WERI-Rb-1 (cell line): ENCODE data around the gene OR7A5.

ENCODE experiments used
- DNase-seq: peaks from one replicate; pipeline ENCODE4 v3.0.0-alpha.2; 2020
- H3K27ac ChIP-seq: fragments of 250-450 bp; sonication (Bioruptor Pico); 2 replicates; pipeline ENCODE4 v1.5.1; 2020; ENCODE audit warnings: mild to moderate bottlenecking, moderate library complexity
- H3K27me3 ChIP-seq: fragments of 250-450 bp; sonication (Bioruptor Pico); 2 replicates; pipeline ENCODE4 v1.5.1; 2021; ENCODE audit warnings: mild to moderate bottlenecking, low read depth, moderate library complexity; ENCODE audit not compliant: insufficient read depth, severe bottlenecking
- H3K36me3 ChIP-seq: fragments of 250-450 bp; sonication (Bioruptor Pico); 2 replicates; pipeline ENCODE4 v1.5.1; 2020; ENCODE audit warnings: mild to moderate bottlenecking, moderate library complexity
- H3K4me3 ChIP-seq: 2 replicates; pipeline ENCODE4 v1.5.1; 2011; ENCODE audit warnings: low read depth, mild to moderate bottlenecking, control low read depth, low read length
- H3K9me3 ChIP-seq: fragments of 250-450 bp; sonication (Bioruptor Pico); 2 replicates; pipeline ENCODE4 v1.5.1; 2021; ENCODE audit warnings: mild to moderate bottlenecking, moderate library complexity; ENCODE audit not compliant: severe bottlenecking
- TF ChIP-seq, protein P1 (sequence below): IDR thresholded peaks from 2 replicates; pipeline ENCODE4 v1.5.1; 2011; ENCODE audit warnings: low read depth, mild to moderate bottlenecking, control low read depth, inconsistent platforms, low read length

OR7A5 gene

DNA sequence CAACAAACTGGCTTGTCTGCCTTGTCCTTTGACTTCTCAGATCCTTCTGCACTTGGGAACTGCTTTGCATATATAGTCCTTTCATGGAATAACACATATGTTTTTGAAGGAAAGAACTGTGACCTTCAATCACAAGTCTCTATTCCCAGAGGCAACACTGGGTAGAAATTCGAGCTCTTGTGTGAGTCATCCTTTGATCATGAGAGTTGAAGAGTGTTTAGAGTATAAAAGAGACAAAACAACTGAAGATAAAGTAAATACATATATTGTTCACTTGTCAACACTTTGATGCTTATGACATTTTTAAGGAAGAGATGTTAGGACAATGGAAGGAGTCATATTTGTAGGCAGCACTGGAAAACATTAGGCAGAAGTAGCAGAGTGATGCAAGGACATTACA lies 5.2 kb upstream of the OR7A5 start:
- Histone ChIP-seq H3K4me3 (no peak overlapping the region), H3K27me3 (peaks cover 70% of the 10 kb centered on the region), H3K27ac (no peak overlapping the region), H3K9me3 (peaks cover 5% of the 10 kb centered on the region), H3K36me3 (no peaks in the 10 kb centered on the region)
- no peak for DNase-seq
- TF ChIP-seq, protein P1, sequence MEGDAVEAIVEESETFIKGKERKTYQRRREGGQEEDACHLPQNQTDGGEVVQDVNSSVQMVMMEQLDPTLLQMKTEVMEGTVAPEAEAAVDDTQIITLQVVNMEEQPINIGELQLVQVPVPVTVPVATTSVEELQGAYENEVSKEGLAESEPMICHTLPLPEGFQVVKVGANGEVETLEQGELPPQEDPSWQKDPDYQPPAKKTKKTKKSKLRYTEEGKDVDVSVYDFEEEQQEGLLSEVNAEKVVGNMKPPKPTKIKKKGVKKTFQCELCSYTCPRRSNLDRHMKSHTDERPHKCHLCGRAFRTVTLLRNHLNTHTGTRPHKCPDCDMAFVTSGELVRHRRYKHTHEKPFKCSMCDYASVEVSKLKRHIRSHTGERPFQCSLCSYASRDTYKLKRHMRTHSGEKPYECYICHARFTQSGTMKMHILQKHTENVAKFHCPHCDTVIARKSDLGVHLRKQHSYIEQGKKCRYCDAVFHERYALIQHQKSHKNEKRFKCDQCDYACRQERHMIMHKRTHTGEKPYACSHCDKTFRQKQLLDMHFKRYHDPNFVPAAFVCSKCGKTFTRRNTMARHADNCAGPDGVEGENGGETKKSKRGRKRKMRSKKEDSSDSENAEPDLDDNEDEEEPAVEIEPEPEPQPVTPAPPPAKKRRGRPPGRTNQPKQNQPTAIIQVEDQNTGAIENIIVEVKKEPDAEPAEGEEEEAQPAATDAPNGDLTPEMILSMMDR = no peak

DNA sequence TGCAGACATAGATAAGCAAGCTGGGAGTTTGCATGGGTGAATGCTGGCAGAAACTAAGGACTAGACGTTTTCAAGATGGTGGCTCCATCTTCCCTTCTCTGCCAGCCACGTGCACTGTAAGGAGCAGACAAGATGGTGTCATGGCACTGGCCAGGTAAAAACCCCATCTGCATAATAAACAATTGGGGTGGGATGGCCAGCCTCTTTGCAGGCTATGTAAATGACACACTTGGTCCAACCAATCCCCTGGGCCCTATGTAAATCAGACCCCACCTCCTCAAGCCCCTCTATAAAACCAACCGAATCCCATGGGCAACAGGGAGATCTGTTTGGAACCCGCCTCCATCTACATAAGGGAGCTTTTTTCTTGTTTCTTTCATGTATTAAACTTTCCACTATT lies 2.4 kb upstream of the OR7A5 start:
- no peaks in the 10 kb centered on the region for H3K36me3 ChIP-seq
- TF ChIP-seq, protein P1 = no peak
- H3K4me3 ChIP-seq = no peak overlapping the region
- peaks cover 5% of the 10 kb centered on the region for H3K9me3 ChIP-seq
- H3K27ac ChIP-seq = no peak overlapping the region
- no peak for DNase-seq
- peaks cover 83% of the 10 kb centered on the region for H3K27me3 ChIP-seq

DNA sequence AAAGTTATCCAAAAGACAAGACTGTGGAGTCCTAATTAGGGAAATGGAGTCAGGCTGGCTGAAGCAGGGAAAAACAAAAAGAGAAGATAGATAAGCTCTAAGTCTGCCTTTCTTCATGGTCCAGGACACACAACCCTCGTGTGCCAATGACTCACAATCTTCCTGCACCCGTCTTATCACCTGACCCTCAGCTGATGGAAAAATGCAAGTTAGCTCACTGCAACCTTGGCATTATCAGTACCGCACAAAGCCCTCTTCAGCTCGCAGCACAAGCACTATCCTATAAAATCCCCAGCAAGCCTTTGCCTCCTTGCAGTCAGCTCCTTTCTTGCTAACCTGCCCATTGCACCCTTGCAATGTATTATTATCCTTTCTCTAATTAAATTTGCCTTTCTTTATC lies 4.3 kb downstream of the OR7A5 start:
- no peak for DNase-seq
- TF ChIP-seq, protein P1 = no peak

DNA sequence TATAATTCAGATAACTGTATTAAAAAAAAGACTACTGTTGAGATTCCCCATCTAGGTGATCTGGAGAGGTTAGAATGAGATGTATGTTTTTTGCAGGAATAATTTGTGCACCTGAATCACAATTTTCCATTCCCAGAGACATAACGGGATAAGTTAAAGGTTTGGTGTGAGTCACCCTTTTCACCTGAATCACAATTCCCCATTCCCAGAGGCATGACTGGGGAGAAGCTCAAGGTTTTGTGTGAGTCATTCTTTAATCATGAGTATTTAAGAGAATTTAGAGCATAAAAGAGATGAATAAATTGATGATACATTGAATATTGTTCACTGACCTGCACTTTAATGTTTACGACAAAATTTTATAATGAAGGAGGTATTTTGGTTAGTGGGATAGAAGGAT lies 9.0 kb downstream of the OR7A5 start:
- TF ChIP-seq, protein P1 = no peak
- Histone ChIP-seq H3K36me3 (no peaks in the 10 kb centered on the region), H3K27me3 (peaks cover 65% of the 10 kb centered on the region), H3K9me3 (no peaks in the 10 kb centered on the region), H3K27ac (no peak overlapping the region), H3K4me3 (no peak overlapping the region)
- DNase-seq = no peak

More for the DNA sequence above, 4.3 kb downstream of the OR7A5 start:
- Histone ChIP-seq H3K27ac (no peak overlapping the region), H3K9me3 (no peaks in the 10 kb centered on the region), H3K4me3 (no peak overlapping the region), H3K27me3 (peaks cover 78% of the 10 kb centered on the region), H3K36me3 (no peaks in the 10 kb centered on the region)

DNA sequence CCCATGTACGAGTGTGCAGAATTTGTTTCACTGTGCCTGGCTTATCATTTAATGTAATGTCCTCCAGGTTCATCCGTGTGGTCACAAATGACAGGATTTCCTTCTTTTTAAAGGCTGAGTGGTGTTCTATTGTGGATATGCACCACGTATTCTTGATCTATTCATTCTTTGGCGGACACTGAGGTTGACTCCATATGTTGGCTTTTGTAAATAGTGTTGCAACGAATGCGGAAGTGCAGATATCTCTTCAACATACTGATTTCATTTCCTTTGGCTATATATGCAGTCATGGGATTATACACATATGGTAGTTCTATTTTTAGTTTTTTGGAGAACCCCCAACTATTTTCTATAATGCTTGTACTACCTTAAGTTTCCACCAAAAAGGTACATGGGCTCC lies 13.0 kb downstream of the OR7A5 start:
- H3K9me3 ChIP-seq = no peaks in the 10 kb centered on the region
- TF ChIP-seq, protein P1 = no peak
- H3K4me3 ChIP-seq = no peak overlapping the region
- no peak for DNase-seq
- no peak overlapping the region for H3K27ac ChIP-seq
- no peaks in the 10 kb centered on the region for H3K36me3 ChIP-seq
- peaks cover 58% of the 10 kb centered on the region for H3K27me3 ChIP-seq

DNA sequence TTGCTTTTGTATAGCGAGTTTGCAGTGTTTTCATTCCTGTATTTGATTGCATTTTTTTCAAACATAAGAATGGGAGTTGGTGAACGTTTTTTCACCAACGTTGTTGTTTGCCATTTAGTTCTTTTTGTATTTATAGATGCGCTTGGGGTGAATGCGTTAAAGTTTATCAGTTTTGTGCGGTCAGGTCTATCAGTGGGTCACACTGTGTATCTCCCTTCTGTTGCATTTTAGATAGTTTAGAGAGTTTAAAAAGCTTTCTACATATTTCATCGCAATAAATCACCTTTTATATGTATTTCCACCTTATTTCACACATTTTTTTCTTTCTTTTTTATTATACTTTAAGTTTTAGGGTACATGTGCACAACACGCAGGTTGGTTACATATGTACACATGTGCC lies 16.4 kb downstream of the OR7A5 start:
- Histone ChIP-seq H3K4me3 (no peak overlapping the region), H3K27ac (no peak overlapping the region)
- TF ChIP-seq, protein P1 = no peak

More for the DNA sequence above, 16.4 kb downstream of the OR7A5 start:
- Histone ChIP-seq H3K36me3 (no peaks in the 10 kb centered on the region), H3K27me3 (peaks cover 60% of the 10 kb centered on the region), H3K9me3 (no peaks in the 10 kb centered on the region)
- no peak for DNase-seq
